Endodermal cell (in vitro differentiated cells): ENCODE data around the gene TTC24. TPM values are rescaled to one million over a fixed set of nuclear protein-coding genes. Genes with fewer than 3 reads are reported as not detected.

Experiments
- DNase-seq: peaks from one replicate; pipeline ENCODE4 v3.0.0-alpha.2; 2017
- H3K27ac ChIP-seq: 2 replicates; pipeline ENCODE4 v1.5.1; 2013; ENCODE audit warnings: mild to moderate bottlenecking, low read depth, low read length, moderate library complexity
- H3K27me3 ChIP-seq: 2 replicates; pipeline ENCODE4 v1.6.1; 2013; ENCODE audit warnings: mild to moderate bottlenecking, low read length, moderate library complexity; ENCODE audit not compliant: insufficient read depth, control insufficient read depth, poor library complexity, severe bottlenecking
- H3K36me3 ChIP-seq: 2 replicates; pipeline ENCODE4 v1.7.0; 2013; ENCODE audit warnings: mild to moderate bottlenecking, low read length, moderate library complexity; ENCODE audit not compliant: control insufficient read depth, insufficient read depth
- H3K4me1 ChIP-seq: one replicate; pipeline ENCODE4 v1.7.0; 2013; ENCODE audit warnings: low read length; ENCODE audit not compliant: control insufficient read depth, insufficient read depth
- H3K4me3 ChIP-seq: 2 replicates; pipeline ENCODE4 v1.5.1; 2013; ENCODE audit warnings: mild to moderate bottlenecking, low read length, moderate library complexity
- H3K9ac ChIP-seq: 2 replicates; pipeline ENCODE4 v1.6.1; 2013; ENCODE audit warnings: mild to moderate bottlenecking, low read length, moderate library complexity; ENCODE audit not compliant: poor library complexity, severe bottlenecking; ENCODE audit errors: extremely low read depth
- H3K9me3 ChIP-seq: 2 replicates; pipeline ENCODE4 v1.6.1; 2013; ENCODE audit warnings: mild to moderate bottlenecking, low read length, moderate library complexity; ENCODE audit not compliant: control insufficient read depth
- H3K27ac Mint-ChIP-seq: 2 replicates; pipeline ENCODE4 v1.8.0; 2020; ENCODE audit warnings: mixed read lengths
- H3K27me3 Mint-ChIP-seq: 2 replicates; pipeline ENCODE4 v1.8.0; 2021; ENCODE audit warnings: mild to moderate bottlenecking, mixed read lengths; ENCODE audit not compliant: insufficient read depth
- H3K36me3 Mint-ChIP-seq: 2 replicates; pipeline ENCODE4 v1.8.0; 2020; ENCODE audit warnings: low read depth, mixed read lengths
- H3K4me1 Mint-ChIP-seq: 2 replicates; pipeline ENCODE4 v1.8.0; 2020; ENCODE audit warnings: mixed read lengths
- H3K4me3 Mint-ChIP-seq: 2 replicates; pipeline ENCODE4 v1.8.0; 2020; ENCODE audit warnings: mild to moderate bottlenecking, moderate library complexity, mixed read lengths
- H3K9me3 Mint-ChIP-seq: 2 replicates; pipeline ENCODE4 v1.8.0; 2020; ENCODE audit warnings: mild to moderate bottlenecking, mixed read lengths
- CTCF ChIP-seq: fragments of 200-600 bp; sonication (generic); conservative IDR thresholded peaks from 2 replicates; pipeline ENCODE4 v1.5.0; 2021; ENCODE audit warnings: antibody characterized with exemption, mild to moderate bottlenecking
- WGBS, 2 experiments: methylation state at CpG; one replicate each; pipeline versions ENCODE4 v1.1.5 to v1.1.7; 2013; ENCODE audit warnings: missing lambda C conversion rate in 2 of 2, mixed read lengths in 1 of 2; ENCODE audit not compliant: insufficient coverage in 1 of 2, insufficient read length in 1 of 2; 5-methylcytosine and 5-hydroxymethylcytosine counted together
- total RNA-seq, 2 donors: library from RNA; stranded (reverse); fragmentation: NEBNext Ultra II Directional in 1 of 2; extraction: Animal tissue kit (Norgen Biotek cat#: 25700) in 1 of 2; gene quantifications; 2 replicates in 1 of 2; 3 replicates in 1 of 2; pipeline ENCODE4 v1.2.1, GENCODE V29; 2021

TTC24 gene
- total RNA-seq, 2 donors from 2014 or later, result not detected

- peaks cover 7% of the 10 kb centered on the region for H3K27me3 Mint-ChIP-seq
- no peak overlapping the region for H3K27ac Mint-ChIP-seq
- H3K9me3 Mint-ChIP-seq, result no peaks in the 10 kb centered on the region
- H3K36me3 ChIP-seq, result peaks cover 15% of the 10 kb centered on the region
- TF ChIP-seq CTCF, result no peak
- no peak overlapping the region for H3K9ac ChIP-seq
- H3K27ac ChIP-seq, result no peak overlapping the region
- no peaks in the 10 kb centered on the region for H3K9me3 ChIP-seq
- DNase-seq, result no peak
- H3K27me3 ChIP-seq, result no peaks in the 10 kb centered on the region
- peak overlapping the region; percentile 75 for H3K4me3 Mint-ChIP-seq
- 91 to 96% methylated on average over 6 to 9 of the region's 10 CpGs for WGBS, 2 experiments
- H3K36me3 Mint-ChIP-seq, result peaks cover 15% of the 10 kb centered on the region
- peak overlapping the region; percentile 86 for H3K4me3 ChIP-seq
- no peaks in the 10 kb centered on the region for H3K4me1 ChIP-seq
- H3K4me1 Mint-ChIP-seq, result peaks cover 5% of the 10 kb centered on the region
Measured at GRCh38 chr1:156590326-156591180, 11.0 kb downstream of the TTC24 start.

- Histone ChIP-seq H3K9me3 (no peaks in the 10 kb centered on the region), H3K4me1 (no peaks in the 10 kb centered on the region), H3K27me3 (no peaks in the 10 kb centered on the region), H3K4me3 (peak overlapping the region; percentile 86), H3K9ac (peak overlapping the region; percentile 33), H3K27ac (no peak overlapping the region), H3K36me3 (peaks cover 21% of the 10 kb centered on the region)
- H3K4me1 Mint-ChIP-seq, result peaks cover 5% of the 10 kb centered on the region
- H3K27ac Mint-ChIP-seq, result peak overlapping the region; percentile 92
- peaks cover 1% of the 10 kb centered on the region for H3K27me3 Mint-ChIP-seq
- WGBS, 2 experiments, result 40 to 41% methylated on average over 4 to 6 of the region's 6 CpGs
- H3K36me3 Mint-ChIP-seq, result peaks cover 21% of the 10 kb centered on the region
- H3K4me3 Mint-ChIP-seq, result peak overlapping the region; percentile 75
- DNase-seq, result no peak
- no peak for TF ChIP-seq CTCF
- H3K9me3 Mint-ChIP-seq, result no peaks in the 10 kb centered on the region
Measured at GRCh38 chr1:156591181-156591431, 11.6 kb downstream of the TTC24 start.

DNA sequence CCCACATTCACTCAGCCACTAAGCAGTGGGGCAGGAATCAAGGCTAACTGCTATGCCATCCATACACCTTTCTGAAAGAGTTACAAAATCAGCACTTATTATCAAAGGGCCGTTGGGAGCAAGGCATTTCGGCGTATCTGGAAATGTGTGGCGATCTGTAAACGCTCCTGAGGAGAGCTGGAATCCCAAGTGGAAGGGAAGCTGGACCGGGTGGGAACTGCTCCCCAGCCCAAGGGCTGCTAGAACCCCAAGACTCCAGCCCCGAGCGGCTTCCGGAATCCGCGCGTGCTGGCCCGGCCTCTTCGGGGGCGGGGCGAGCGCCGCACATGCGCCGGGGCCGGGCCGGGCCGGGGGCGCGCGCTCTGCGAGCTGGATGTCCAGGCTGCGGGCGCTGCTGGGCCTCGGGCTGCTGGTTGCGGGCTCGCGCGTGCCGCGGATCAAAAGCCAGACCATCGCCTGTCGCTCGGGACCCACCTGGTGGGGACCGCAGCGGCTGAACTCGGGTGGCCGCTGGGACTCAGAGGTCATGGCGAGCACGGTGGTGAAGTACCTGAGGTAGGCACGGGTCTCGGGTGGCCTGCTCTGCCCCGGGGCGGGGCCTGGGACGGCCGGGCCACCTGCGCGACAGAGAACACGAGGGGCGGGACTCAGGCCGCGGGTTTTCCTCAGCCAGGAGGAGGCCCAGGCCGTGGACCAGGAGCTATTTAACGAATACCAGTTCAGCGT lies 12.1 kb downstream of the TTC24 start, which contains the start of gene NAXE:
Gene NAXE (plus strand): TSS at position 345 of the 726 bp plus-strand sequence. CDS start 29 bp downstream, at position 374.
- H3K36me3 ChIP-seq, result peaks cover 26% of the 10 kb centered on the region
- peak within 1 kb of the TSS; percentile 92 for H3K27ac Mint-ChIP-seq
- peaks cover 1% of the 10 kb centered on the region for H3K27me3 Mint-ChIP-seq
- H3K4me1 Mint-ChIP-seq, result peaks cover 5% of the 10 kb centered on the region
- H3K9me3 ChIP-seq, result no peaks in the 10 kb centered on the region
- no peaks in the 10 kb centered on the region for H3K4me1 ChIP-seq
- H3K9me3 Mint-ChIP-seq, result no peaks in the 10 kb centered on the region
- peak within 1 kb of the TSS; percentile 75 for H3K4me3 Mint-ChIP-seq
- H3K36me3 Mint-ChIP-seq, result peaks cover 22% of the 10 kb centered on the region
- H3K27me3 ChIP-seq, result no peaks in the 10 kb centered on the region
- TF ChIP-seq CTCF, result no peak
- peak within 1 kb of the TSS; percentile 86 for H3K4me3 ChIP-seq
- DNase-seq, result peak; percentile 92
- H3K27ac ChIP-seq, result no peak within 1 kb of the TSS
- 0 to 1% methylated on average over 26 to 60 of the region's 60 CpGs for WGBS, 2 experiments
- peak within 1 kb of the TSS; percentile 58 for H3K9ac ChIP-seq
